IMR-90 (cell line): ENCODE results near the gene SEC11A. TPM values are rescaled to one million over a fixed set of nuclear protein-coding genes. Genes with fewer than 3 reads are reported as not detected.

ENCODE experiments used
- ATAC-seq: fragments of 200-7000 bp; cut with Tn5 transposase; 2 replicates; pipeline ENCODE4 v1.9.1; 2020; ENCODE audit warnings: low read depth, mild to moderate bottlenecking, moderate library complexity
- BruUV-seq: library from RNA; stranded (reverse); fragments of 400-500 nt; replicated peaks from 2 replicates; lab custom pipeline; 2021; lab: Mats Ljungman, UMichigan
- CTCF ChIA-PET: fragments of 300-600 bp; formaldehyde crosslinking; extraction: SDS; loops from one replicate; lab custom pipeline; 2021; ENCODE audit warnings: antibody characterized with exemption; lab: Yijun Ruan, JAX
- POLR2A ChIA-PET: fragments of 300-600 bp; sonication (Branson Sonifier 250); formaldehyde crosslinking; loops from one replicate; lab custom pipeline; 2022; ENCODE audit warnings: antibody characterized with exemption; ENCODE audit not compliant: unreplicated experiment; lab: Charles Lee
- DNase-seq: peaks from one replicate; pipeline ENCODE4 v3.0.0; 2013
- H2AFZ ChIP-seq: replicated peaks from 2 replicates; pipeline ENCODE3; 2013; ENCODE audit warnings: low read length, mild to moderate bottlenecking; ENCODE audit not compliant: poor library complexity
- H2AK5ac ChIP-seq: 2 replicates; pipeline ENCODE4 v1.6.1; 2013; ENCODE audit warnings: low read depth, low read length, inconsistent platforms
- H2AK9ac ChIP-seq: replicated peaks from 2 replicates; pipeline ENCODE3; 2013; ENCODE audit warnings: mild to moderate bottlenecking, low read depth, low read length, moderate library complexity; ENCODE audit not compliant: poor library complexity
- H2BK120ac ChIP-seq: 2 replicates; pipeline ENCODE4 v1.6.1; 2013; ENCODE audit warnings: low read depth, low read length, inconsistent platforms
- H2BK15ac ChIP-seq: 3 replicates; pipeline ENCODE4 v1.6.1; 2013; ENCODE audit warnings: low read depth, low read length, inconsistent platforms
- H2BK20ac ChIP-seq: 2 replicates; pipeline ENCODE4 v1.6.1; 2013; ENCODE audit warnings: low read depth, mild to moderate bottlenecking, inconsistent platforms, low read length, moderate library complexity
- H2BK5ac ChIP-seq: 2 replicates; pipeline ENCODE4 v1.6.1; 2013; ENCODE audit warnings: mild to moderate bottlenecking, low read depth, low read length, inconsistent platforms; ENCODE audit not compliant: poor library complexity, severe bottlenecking
- H3K14ac ChIP-seq: replicated peaks from 2 replicates; pipeline ENCODE4 v1.6.1; 2013; ENCODE audit warnings: low read depth, low read length, inconsistent platforms
- H3K18ac ChIP-seq: 2 replicates; pipeline ENCODE4 v1.6.1; 2013; ENCODE audit warnings: low read depth, low read length, control low read depth
- H3K23ac ChIP-seq: 2 replicates; pipeline ENCODE4 v1.6.1; 2013; ENCODE audit warnings: low read depth, low read length, inconsistent platforms
- H3K27ac ChIP-seq: 2 replicates; pipeline ENCODE4 v1.5.1; 2013; ENCODE audit warnings: mild to moderate bottlenecking, control low read depth, low read length; ENCODE audit not compliant: insufficient read depth
- H3K27me3 ChIP-seq: 2 replicates; pipeline ENCODE4 v1.6.1; 2013; ENCODE audit warnings: low read length; ENCODE audit not compliant: control insufficient read depth, insufficient read depth
- H3K36me3 ChIP-seq: 2 replicates; pipeline ENCODE4 v1.6.1; 2013; ENCODE audit warnings: low read length, mixed read lengths; ENCODE audit not compliant: control insufficient read depth, insufficient read depth
- H3K4ac ChIP-seq: 2 replicates; pipeline ENCODE4 v1.6.1; 2013; ENCODE audit warnings: low read depth, low read length, inconsistent platforms
- H3K4me1 ChIP-seq: 2 replicates; pipeline ENCODE4 v1.6.1; 2013; ENCODE audit warnings: low read length, mixed read lengths; ENCODE audit not compliant: control insufficient read depth, insufficient read depth
- H3K4me2 ChIP-seq: 2 replicates; pipeline ENCODE4 v1.6.1; 2013; ENCODE audit warnings: low read depth, mild to moderate bottlenecking, control low read depth, low read length, moderate library complexity
- H3K4me3 ChIP-seq: 2 replicates; pipeline ENCODE4 v1.5.1; 2013; ENCODE audit warnings: low read depth, mild to moderate bottlenecking, control low read depth, low read length, moderate library complexity; ENCODE audit not compliant: insufficient read depth
- H3K56ac ChIP-seq: 2 replicates; pipeline ENCODE4 v1.6.1; 2013; ENCODE audit warnings: low read length, inconsistent platforms; ENCODE audit not compliant: insufficient read depth; ENCODE audit errors: extremely low read depth
- H3K79me1 ChIP-seq, 2 experiments: 2 replicates each; pipeline ENCODE4 v1.6.1; 2013; ENCODE audit warnings: low read length in 2 of 2, inconsistent platforms in 1 of 2, low read depth in 1 of 2
- H3K9ac ChIP-seq: 2 replicates; pipeline ENCODE4 v1.6.1; 2013; ENCODE audit warnings: low read depth, low read length, control low read depth
- H3K9me1 ChIP-seq: 2 replicates; pipeline ENCODE4 v1.6.1; 2013; ENCODE audit warnings: low read length, inconsistent platforms; ENCODE audit not compliant: insufficient read depth
- H3K9me3 ChIP-seq: 2 replicates; pipeline ENCODE4 v1.6.1; 2013; ENCODE audit warnings: low read length; ENCODE audit not compliant: control insufficient read depth, insufficient read depth
- H4K20me1 ChIP-seq: 2 replicates; pipeline ENCODE4 v1.6.1; 2013; ENCODE audit warnings: low read length, inconsistent platforms; ENCODE audit not compliant: insufficient read depth
- H4K5ac ChIP-seq: 2 replicates; pipeline ENCODE4 v1.6.1; 2013; ENCODE audit warnings: mild to moderate bottlenecking, low read depth, low read length, control low read depth
- H4K8ac ChIP-seq, 2 experiments: 2 replicates each; pipeline ENCODE4 v1.6.1; 2013; ENCODE audit warnings: low read depth in 2 of 2, low read length in 2 of 2, control low read depth in 1 of 2, inconsistent platforms in 1 of 2
- H4K91ac ChIP-seq: 2 replicates; pipeline ENCODE4 v1.6.1; 2013; ENCODE audit warnings: low read depth, low read length, inconsistent platforms; ENCODE audit not compliant: insufficient read depth
- CEBPB ChIP-seq: IDR thresholded peaks from 2 replicates; pipeline ENCODE4 v1.6.1; 2012; ENCODE audit warnings: low read depth, low read length, improper control_type of control experiment
- FOS ChIP-seq: fragments of 150-350 bp; IDR thresholded peaks from 2 replicates; pipeline ENCODE4 v1.6.1; 2016; ENCODE audit warnings: low read depth, low read length
- MAFK ChIP-seq: IDR thresholded peaks from 2 replicates; pipeline ENCODE4 v1.6.1; 2012; ENCODE audit warnings: low read depth, low read length, improper control_type of control experiment
- MAZ ChIP-seq: IDR thresholded peaks from 2 replicates; pipeline ENCODE4 v1.6.1; 2012; ENCODE audit warnings: low read depth, mild to moderate bottlenecking, low read length, improper control_type of control experiment, moderate library complexity, borderline replicate concordance
- MXI1 ChIP-seq: IDR thresholded peaks from 2 replicates; pipeline ENCODE4 v1.6.1; 2012; ENCODE audit warnings: low read depth, mild to moderate bottlenecking, low read length, moderate library complexity, borderline replicate concordance
- RCOR1 ChIP-seq: IDR thresholded peaks from 2 replicates; pipeline ENCODE4 v1.6.1; 2012; ENCODE audit warnings: mild to moderate bottlenecking, low read length, improper control_type of control experiment; ENCODE audit not compliant: insufficient replicate concordance
- RFX5 ChIP-seq: IDR thresholded peaks from 2 replicates; pipeline ENCODE4 v1.8.0; 2012; ENCODE audit warnings: low read depth, mild to moderate bottlenecking, low read length, moderate library complexity
- SMC3 ChIP-seq: fragments of 150-350 bp; IDR thresholded peaks from 2 replicates; pipeline ENCODE4 v1.6.1; 2016; ENCODE audit warnings: low read depth, mild to moderate bottlenecking, antibody characterized with exemption, low read length, moderate library complexity
- dilution Hi-C: fragments of 300-500 bp; cut with HindIII; formaldehyde crosslinking; loops from one replicate; pipeline ENCODE4 v1.14.3; 2018; ENCODE audit warnings: low sequenced_read_pairs; ENCODE audit not compliant: unreplicated experiment
- in situ Hi-C: fragments of 300-500 bp; cut with MboI; formaldehyde crosslinking; loops from 3 replicates; pipeline ENCODE4 v1.14.3; 2019; ENCODE audit warnings: low sequenced_read_pairs, inconsistent platforms, mixed read lengths
- intact Hi-C: fragments of 100-400 bp; cut with micrococcal nuclease; formaldehyde crosslinking; loops from 2 replicates; pipeline ENCODE4 v1.10.0; 2022
- polyA plus RNA-seq, 3 experiments: library from polyadenylated mRNA; depleted of rRNA; stranded (reverse); fragments of >200 nt; gene quantifications; 2 replicates each; pipeline ENCODE4 v1.2.3, GENCODE V29; 2012; ENCODE audit warnings: low replicate concordance in 1 of 3
- total RNA-seq: library from RNA; depleted of rRNA; stranded (reverse); fragments of >200 nt; gene quantifications from 2 replicates; pipeline ENCODE4 v1.2.3, GENCODE V29; 2012
- TF ChIP-seq, protein P1 (sequence below): fragments of 150-350 bp; IDR thresholded peaks from 2 replicates; pipeline ENCODE4 v1.6.1; 2016; ENCODE audit warnings: low read depth, mild to moderate bottlenecking, low read length, moderate library complexity, borderline replicate concordance

Gene SEC11A
- total and polyA plus RNA-seq, 2 of the 4 experiments (the other 2 are of a cell fraction), result 62.4 to 108 TPM

DNA sequence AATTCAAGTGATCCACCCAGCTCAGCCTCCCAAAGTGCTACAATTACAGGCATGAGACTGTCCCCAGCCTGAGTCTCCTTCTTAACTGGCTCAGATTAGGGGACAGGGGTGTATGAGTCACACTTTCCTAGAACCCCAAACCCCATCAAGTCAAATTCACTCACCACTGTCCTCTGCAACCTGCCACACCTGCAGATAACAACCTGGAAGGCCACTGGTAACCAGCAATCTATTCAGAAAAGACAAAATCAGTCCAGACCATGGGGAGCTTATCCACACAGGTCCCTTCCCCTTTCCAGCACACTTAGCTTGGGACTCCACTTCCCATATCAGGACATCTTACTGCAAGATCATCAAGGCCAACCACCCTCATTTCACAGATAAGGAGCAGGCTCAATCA, 68.2 kb downstream of the SEC11A start:
- Histone ChIP-seq H2BK120ac (no peak overlapping the region), H4K5ac (no peak overlapping the region), H3K9me1 (peaks cover 6% of the 10 kb centered on the region; the same call in 1 of the 2 replicates), H4K91ac (no peak overlapping the region), H3K4ac (no peak overlapping the region), H2AK9ac (no peak overlapping the region), H2BK15ac (no peak overlapping the region), H3K4me3 (no peak overlapping the region), H3K23ac (no peak overlapping the region), H2BK5ac (no peak overlapping the region), H3K4me1 (0 out of 2 replicates have a peak, but pooled peaks cover 2% of the 10 kb centered on the region), H3K4me2 (no peak overlapping the region), H3K79me1 (peaks cover 18 to 45% of the 10 kb centered on the region in 2 experiments), H4K8ac (no peak overlapping the region), H3K56ac (no peak overlapping the region), H2AFZ (no peak overlapping the region), H3K14ac (no peak overlapping the region), H2BK20ac (no peak overlapping the region), H2AK5ac (no peak overlapping the region), H3K18ac (no peak overlapping the region), H4K20me1 (peaks cover 5% of the 10 kb centered on the region; the same call in 1 of the 2 replicates), H3K27ac (no peak overlapping the region), H3K9ac (no peak overlapping the region), H3K36me3 (peaks cover 60% of the 10 kb centered on the region), H3K27me3 (no peaks in the 10 kb centered on the region), H3K9me3 (no peaks in the 10 kb centered on the region)
- intact Hi-C loops, result no loop called here
- DNase-seq (no peak), ATAC-seq (no peak)
- CTCF ChIA-PET, result no interaction called here
- in situ Hi-C loops, result no loop called here
- no peak for TF ChIP-seq RFX5
- TF ChIP-seq, protein P1, sequence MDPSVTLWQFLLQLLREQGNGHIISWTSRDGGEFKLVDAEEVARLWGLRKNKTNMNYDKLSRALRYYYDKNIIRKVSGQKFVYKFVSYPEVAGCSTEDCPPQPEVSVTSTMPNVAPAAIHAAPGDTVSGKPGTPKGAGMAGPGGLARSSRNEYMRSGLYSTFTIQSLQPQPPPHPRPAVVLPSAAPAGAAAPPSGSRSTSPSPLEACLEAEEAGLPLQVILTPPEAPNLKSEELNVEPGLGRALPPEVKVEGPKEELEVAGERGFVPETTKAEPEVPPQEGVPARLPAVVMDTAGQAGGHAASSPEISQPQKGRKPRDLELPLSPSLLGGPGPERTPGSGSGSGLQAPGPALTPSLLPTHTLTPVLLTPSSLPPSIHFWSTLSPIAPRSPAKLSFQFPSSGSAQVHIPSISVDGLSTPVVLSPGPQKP, result no peak
- no peak for TF ChIP-seq FOS
- no peak for TF ChIP-seq MXI1
- no peak for TF ChIP-seq CEBPB
- no peak for TF ChIP-seq MAZ
- TF ChIP-seq SMC3, result no peak
- TF ChIP-seq MAFK, result no peak
- no peak for TF ChIP-seq RCOR1
- dilution Hi-C loops, result no loop called here
- no TSS peak for BruUV-seq
- POLR2A ChIA-PET, result no interaction called here
